ENCODE results near the gene RUFY3. TPM values are rescaled to one million over a fixed set of nuclear protein-coding genes. Genes with fewer than 3 reads are reported as not detected.
"Not testable (repeated sequence)": the region's sequence is repeated elsewhere in the genome, so short reads cannot be mapped to it uniquely, and the experiment has no call there.

The RUFY3 gene
- total and polyA plus RNA-seq, 12 donors: 41.8 to 141 (median 85.4) TPM

- WGBS, 4 donors: 42 to 68% (median 62%) methylated on average over 1 of the region's 1 CpG
- intact Hi-C loops (cut with DNase I): no loop called here
- H3K36me3 ChIP-seq (replicated peaks in 1 of 2): no peaks in the 10 kb centered on the region
- H3K27ac ChIP-seq: no peak overlapping the region
- no peak for TF ChIP-seq CTCF (IDR thresholded peaks at IDR 0.05)
- no peak for TF ChIP-seq POLR2A (IDR thresholded peaks at IDR 0.05)
- no peak overlapping the region for H3K4me3 ChIP-seq
- DNase-seq: no peak
- peaks cover 34 to 50% of the 10 kb centered on the region in 2 donors for H3K4me1 ChIP-seq (replicated peaks in 1 of 2)
- no peaks in the 10 kb centered on the region for H3K27me3 ChIP-seq
- H3K9me3 ChIP-seq (replicated peaks in 1 of 3): no peaks in the 10 kb centered on the region
These were observed 3.9 kb downstream of the RUFY3 start for GRCh38 chr4:70725633-70726032.

- H3K27me3 ChIP-seq; H3K4me3 ChIP-seq; H3K9me3 ChIP-seq (replicated peaks in 1 of 3); H3K27ac ChIP-seq; intact Hi-C loops (cut with DNase I); H3K36me3 ChIP-seq (replicated peaks in 1 of 2); DNase-seq: not testable (repeated sequence)
- peaks cover 33 to 49% of the 10 kb centered on the region in 2 donors for H3K4me1 ChIP-seq (replicated peaks in 1 of 2)
- WGBS, 4 donors: 91 to 99% (median 98%) methylated on average over 11 of the region's 11 CpGs
These were observed 4.8 kb downstream of the RUFY3 start for GRCh38 chr4:70726515-70726914.

- DNase-seq: no peak
- 90 to 92% (median 91%) methylated on average over 11 of the region's 11 CpGs for WGBS, 4 donors
- H3K27ac ChIP-seq: no peak overlapping the region
- no peak overlapping the region for H3K4me3 ChIP-seq
- H3K9me3 ChIP-seq (replicated peaks in 1 of 3): no peaks in the 10 kb centered on the region
- peaks cover 18 to 42% of the 10 kb centered on the region in 2 donors for H3K4me1 ChIP-seq (replicated peaks in 1 of 2)
- H3K27me3 ChIP-seq: no peaks in the 10 kb centered on the region
- intact Hi-C loops (cut with DNase I): no loop called here
- no peaks in the 10 kb centered on the region for H3K36me3 ChIP-seq (replicated peaks in 1 of 2)
- no peak for TF ChIP-seq POLR2A (IDR thresholded peaks at IDR 0.05)
- TF ChIP-seq CTCF (IDR thresholded peaks at IDR 0.05): no peak
These were observed 6.3 kb downstream of the RUFY3 start for GRCh38 chr4:70728091-70728490.

GRCh38 chr4:70732878-70733277, 11.1 kb downstream of the RUFY3 start:
- H3K36me3 ChIP-seq (replicated peaks in 1 of 2); H3K4me3 ChIP-seq; H3K27me3 ChIP-seq; DNase-seq; H3K27ac ChIP-seq; intact Hi-C loops (cut with DNase I); H3K9me3 ChIP-seq (replicated peaks in 1 of 3): not testable (repeated sequence)
- 90 to 96% (median 93%) methylated on average over 9 of the region's 9 CpGs for WGBS, 4 donors
- peaks cover 26 to 50% of the 10 kb centered on the region in 2 donors for H3K4me1 ChIP-seq (replicated peaks in 1 of 2)

- peak overlapping the region in 2 of 4 donors; percentile 26 to 53 for H3K4me3 ChIP-seq
- no peaks in the 10 kb centered on the region for H3K9me3 ChIP-seq (replicated peaks in 1 of 3)
- no peaks in the 10 kb centered on the region for H3K27me3 ChIP-seq
- intact Hi-C loops (cut with DNase I): no loop called here
- DNase-seq: peak in 2 of 7 donors; percentile 35 to 43
- H3K4me1 ChIP-seq (replicated peaks in 1 of 2): peaks cover 26 to 48% of the 10 kb centered on the region in 2 donors
- 1 to 2% (median 1%) methylated on average over 5 of the region's 5 CpGs for whole genome bisulfite sequencing, 4 donors
- no peaks in the 10 kb centered on the region for H3K36me3 ChIP-seq (replicated peaks in 1 of 2)
- peak overlapping the region; percentile 68 to 84 (median 81) for H3K27ac ChIP-seq
- peak in 1 of 2 donors; percentile 43 for TF ChIP-seq POLR2A (IDR thresholded peaks at IDR 0.05)
- no peak for TF ChIP-seq CTCF (IDR thresholded peaks at IDR 0.05)
These were observed 12.6 kb downstream of the RUFY3 start for GRCh38 chr4:70734168-70734954.

All from adrenal gland (tissue), 12 donors.